Transverse colon (tissue), 3 donors: ENCODE results near the gene KLK5.

Experiments used
- CTCF ChIP-seq, 5 experiments: fragments of 200-600 bp in 3 of 5; fragments of 450-650 bp in 2 of 5; sonication (generic) in 3 of 5; IDR thresholded peaks; 1 replicate in 2 of 5; 2 replicates in 3 of 5; pipeline ENCODE4 v1.5.1; 2016 to 2017; ENCODE audit warnings: antibody characterized with exemption in 5 of 5, inconsistent platforms in 3 of 5, mild to moderate bottlenecking in 2 of 5, moderate library complexity in 1 of 5
- EP300 ChIP-seq: sonication (generic); formaldehyde crosslinking; IDR thresholded peaks from one replicate; pipeline ENCODE4 v1.6.1; 2017; ENCODE audit warnings: antibody characterized with exemption, low read depth

GRCh38 chr19:50957587-50957986 is 4.7 kb upstream of the KLK5 start:
- TF ChIP-seq EP300 (no peak), CTCF (IDR thresholded peaks at IDR 0.05) (no peak)
